CD4-positive, alpha-beta T cell treated with Interleukin-17A for 4 hours (primary cell): ENCODE measurements around the gene HDAC2.

Experiments used
- DNase-seq: peaks from one replicate; pipeline ENCODE4 v3.0.0-alpha.2; 2020; ENCODE audit warnings: mixed read lengths

HDAC2 gene

GRCh38 chr6:113908801-113909200, 62.1 kb downstream of the HDAC2 start:
- DNase-seq = no peak

DNA sequence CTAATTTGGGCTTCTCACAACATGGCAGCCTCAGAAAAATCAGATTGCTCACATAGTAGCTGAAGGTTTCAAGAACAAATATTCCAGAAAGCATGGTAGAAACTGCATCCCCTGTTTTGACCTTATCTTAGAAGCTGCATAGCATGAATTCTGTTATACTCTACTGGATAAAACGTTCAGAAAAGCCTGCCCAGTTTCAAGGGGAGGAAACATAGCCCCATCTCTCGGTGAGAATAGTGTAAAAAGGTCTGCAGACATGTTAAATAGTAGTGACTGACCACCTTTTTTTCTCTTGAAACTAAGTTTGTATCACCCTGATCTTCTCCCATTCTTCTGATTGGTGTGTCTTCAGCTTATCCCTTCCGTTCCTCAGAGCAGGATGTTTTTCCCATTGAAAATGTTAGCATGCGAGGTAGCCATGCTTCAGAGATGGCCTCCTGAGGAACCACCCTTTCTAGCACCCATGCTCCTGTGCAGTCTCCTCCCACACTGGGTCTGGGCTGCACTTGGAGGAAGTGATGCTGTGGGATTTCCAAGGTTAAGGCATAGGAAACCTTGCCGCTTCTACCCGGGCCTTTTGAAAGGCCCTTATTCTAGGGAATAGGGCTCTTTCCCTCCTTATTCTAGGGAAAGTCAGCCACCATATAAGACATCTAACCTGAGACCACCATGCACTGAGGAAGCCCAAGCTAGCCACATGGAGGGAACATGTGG, 63.7 kb downstream of the HDAC2 start:
- no peak for DNase-seq

DNA sequence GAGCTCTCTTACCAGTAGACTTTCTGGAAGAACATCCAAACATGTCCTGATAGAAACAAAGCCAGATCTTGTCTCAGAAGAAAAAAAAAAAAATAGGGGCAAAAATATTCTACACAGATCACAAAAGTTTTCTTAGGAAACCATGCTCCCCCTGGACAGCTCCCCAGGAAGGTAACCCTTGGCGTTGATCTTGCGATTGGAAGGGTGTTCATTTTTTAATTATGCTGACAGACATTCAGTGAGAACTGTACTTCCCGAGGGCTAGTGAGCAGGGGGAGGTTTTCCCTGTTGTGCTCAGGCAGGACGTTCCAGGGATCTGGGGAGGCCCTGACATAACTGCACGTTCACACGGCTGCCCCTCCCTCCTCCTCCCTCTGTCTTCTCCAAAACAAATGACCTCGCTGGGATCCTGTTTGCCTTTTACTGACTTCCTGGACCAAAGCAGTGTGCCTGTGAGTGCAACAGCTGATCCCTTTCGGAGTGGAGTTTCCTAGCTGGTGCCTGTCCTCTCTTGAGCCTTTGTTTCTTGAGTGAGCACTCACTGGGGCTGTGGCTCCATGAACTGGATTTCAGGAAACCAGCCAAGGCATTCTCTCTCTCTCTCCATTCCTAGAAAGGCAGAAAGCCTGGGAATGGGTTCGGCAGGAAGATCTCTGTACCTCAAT, 67.2 kb downstream of the HDAC2 start:
- DNase-seq = no peak

DNA sequence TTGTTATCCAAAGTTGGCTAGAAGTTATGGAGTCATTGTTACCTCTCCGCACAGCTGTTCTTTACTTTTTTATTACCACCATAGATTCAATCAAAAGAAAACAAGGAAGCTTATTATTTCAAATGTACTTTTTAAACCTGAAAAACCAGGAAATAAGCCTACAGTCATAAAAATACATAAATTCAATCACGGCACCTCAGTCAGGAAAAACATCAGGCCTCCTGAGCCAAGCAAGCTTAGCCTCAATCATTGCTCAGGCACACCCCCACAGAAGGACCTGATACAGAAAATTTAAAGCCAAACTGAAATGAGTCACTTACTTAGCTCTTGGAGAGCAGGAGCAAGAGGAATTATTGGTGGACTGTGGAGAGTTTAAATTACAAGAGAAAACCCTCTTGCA, 69.5 kb downstream of the HDAC2 start:
- DNase-seq = no peak

DNA sequence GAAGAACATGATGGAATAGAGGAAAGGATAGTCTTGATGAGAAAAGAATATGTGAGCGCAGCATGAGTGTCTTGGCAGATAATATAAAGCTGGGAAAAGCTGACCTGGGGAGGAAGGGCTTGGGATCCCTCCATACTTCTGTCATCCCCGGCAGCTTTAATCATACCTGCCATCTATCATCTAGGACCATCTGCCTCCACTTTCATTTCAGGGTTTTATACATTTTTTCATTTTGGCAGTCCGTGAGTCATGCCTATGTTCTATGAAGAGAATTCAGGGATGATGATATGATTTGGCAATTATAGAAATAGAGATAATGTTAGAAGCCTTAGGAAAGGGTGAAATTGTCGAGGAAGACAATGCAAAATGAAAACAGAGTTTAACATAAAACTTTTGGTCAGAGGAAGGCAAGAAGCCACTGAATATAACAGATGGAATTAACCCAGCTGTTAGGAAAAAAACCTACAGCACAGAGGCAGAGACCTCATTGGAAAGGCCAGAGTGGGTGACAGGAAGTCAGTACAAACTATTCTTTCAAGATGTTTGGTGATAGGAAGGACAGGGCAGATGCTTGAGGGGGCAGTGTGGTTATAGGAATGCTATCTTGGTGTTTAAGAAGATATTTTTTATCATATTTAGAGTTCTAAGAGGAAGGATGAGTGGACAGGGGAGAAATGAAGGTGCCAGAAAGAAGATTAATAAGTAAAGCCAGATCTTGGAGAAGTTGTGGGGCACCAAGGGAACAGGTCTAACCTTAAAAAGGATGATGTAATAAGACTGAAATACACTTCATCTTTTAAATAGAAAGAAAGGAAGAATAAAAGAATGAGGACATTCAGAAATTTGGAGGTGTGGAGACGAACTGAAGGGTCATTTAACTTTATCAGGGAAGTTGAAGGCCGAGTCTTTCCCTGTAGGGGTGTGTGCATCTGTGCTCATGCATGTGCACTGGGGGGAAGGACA, 76.0 kb downstream of the HDAC2 start:
- no peak for DNase-seq

GRCh38 chr6:113893866-113894265, 77.1 kb downstream of the HDAC2 start:
- DNase-seq = no peak

DNA sequence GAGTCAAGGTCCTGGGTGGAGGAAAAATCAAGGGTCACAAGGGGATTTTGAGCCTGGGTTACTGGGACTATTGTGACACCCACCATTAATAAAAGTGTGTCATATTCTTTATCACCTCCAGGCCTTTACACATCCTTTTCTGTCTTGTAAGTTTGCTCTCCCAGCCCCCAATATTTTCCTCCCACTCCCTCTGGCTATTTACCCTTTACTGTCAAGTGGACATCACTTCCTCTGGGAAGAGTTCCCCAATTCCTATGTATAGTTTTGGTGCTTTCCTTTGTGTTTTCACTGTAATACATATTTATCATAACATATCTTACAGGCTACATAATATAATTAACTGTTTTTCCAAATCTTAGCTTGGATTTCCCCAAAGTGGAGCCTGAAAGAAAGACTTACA, 77.5 kb downstream of the HDAC2 start:
- no peak for DNase-seq

GRCh38 chr6:113888956-113889630, 81.9 kb downstream of the HDAC2 start:
- no peak for DNase-seq

GRCh38 chr6:113888493-113888892, 82.5 kb downstream of the HDAC2 start:
- DNase-seq = no peak

DNA sequence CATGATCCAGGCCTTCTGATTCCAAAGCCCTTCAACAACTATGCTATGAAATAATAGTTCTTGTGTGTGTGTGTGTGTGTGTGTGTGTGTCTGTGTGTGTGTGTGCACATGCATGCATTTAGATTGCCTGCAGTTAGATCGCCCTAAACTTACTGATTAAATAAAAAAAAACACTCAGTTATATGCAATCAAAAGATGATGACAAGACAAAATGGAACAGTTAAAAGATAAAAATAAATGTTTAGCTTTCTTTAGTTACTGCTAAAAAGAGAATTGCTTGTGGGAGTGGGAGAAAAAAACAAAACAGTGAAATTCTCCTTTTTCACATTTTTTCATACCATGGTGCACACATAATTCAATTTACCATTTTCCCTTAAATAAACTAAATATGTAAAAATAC, 84.4 kb downstream of the HDAC2 start:
- DNase-seq = no peak

- no peak for DNase-seq
Observed at GRCh38 chr6:113884011-113884410, 86.9 kb downstream of the HDAC2 start.
